ENCODE results near the gene IL6R.
"Not testable (repeated sequence)": the region's sequence is repeated elsewhere in the genome, so short reads cannot be mapped to it uniquely, and the experiment has no call there.

IL6R gene

DNA sequence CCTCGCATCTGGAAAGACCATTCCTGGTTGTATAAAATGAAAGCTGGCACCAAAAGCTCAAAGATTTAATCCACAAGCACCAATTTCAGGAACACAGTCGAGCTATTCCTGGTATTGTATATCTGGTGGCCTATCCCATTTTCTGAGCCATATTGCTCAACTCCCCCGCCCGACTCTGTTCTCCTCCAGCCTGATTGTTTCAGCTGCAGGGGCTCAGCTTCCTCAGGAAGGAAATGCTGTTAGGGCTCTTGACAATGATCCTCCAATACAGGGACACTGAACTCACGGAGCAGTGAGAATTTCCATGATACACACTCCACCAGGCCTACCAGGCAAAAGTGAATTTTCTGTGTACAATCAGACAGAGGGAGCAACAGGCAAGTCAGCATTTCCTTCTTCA lies 80.0 kb downstream of the IL6R start:
- no peak for DNase-seq

DNA sequence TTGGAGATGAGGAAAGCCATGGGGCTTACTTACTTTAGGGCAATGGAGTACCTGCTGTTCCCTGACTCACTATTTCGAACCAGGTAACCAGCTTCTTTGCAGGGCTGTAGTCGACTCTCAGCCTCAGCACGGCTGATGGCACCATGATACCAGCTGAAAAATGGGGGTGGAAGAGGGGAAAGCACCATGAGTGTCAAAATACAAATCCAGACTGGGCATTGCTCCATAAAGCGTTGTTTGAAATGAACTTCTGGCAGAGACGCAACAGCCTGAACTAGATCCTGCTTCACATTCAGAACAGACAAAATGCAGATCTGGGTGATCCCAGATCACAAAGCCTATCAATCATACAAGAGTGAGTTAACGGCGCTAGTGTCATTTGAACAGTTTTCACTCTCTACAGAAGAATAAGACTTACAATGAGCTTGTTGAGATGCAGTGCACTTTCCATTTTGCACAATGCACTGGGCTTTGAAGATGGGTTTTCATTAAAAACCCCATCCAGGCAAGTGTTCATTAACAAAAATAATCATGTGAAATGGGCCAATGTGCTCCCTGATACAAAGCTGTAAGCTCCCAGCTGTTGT lies 80.9 kb downstream of the IL6R start:
- DNase-seq = no peak

DNA sequence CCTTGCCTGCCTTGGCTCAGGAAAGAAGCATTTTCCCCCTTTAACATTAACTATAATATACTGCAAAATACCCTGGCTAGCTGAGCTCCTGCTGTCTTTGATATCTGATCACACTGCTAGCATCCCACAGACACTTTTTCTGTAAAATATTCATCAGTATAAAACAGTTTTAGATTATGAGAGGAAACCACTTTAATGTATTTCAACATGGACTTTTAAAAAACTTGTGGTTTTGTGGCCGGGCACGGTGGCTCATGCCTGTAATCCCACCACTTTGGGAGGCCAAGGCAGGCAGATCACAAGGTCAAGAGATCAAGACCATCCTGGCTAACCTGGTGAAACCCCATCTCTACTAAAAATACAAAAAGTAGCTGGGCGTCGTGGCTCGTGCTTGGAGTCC lies 81.6 kb downstream of the IL6R start:
- not testable (repeated sequence) for DNase-seq

DNA sequence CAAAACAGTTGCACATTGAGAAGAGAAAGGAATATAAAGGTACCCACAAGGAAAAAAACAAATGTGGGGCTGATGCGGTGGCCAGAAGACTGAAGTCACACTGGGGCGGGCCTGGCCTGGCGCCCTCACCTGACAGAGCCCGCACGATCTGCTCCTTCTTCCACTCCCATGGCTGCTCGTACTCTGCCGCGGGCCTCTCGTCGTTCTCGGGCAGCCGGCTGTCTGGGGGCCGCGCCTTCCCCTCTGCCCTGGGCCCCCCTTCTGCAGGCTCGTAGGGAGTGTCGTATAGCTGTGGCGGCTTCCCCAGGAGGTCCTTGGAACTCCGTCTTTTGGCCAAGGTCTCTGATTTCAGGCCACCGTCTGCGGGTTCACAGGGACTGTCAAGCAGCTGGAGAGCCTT lies 83.8 kb downstream of the IL6R start:
- DNase-seq = no peak

DNA sequence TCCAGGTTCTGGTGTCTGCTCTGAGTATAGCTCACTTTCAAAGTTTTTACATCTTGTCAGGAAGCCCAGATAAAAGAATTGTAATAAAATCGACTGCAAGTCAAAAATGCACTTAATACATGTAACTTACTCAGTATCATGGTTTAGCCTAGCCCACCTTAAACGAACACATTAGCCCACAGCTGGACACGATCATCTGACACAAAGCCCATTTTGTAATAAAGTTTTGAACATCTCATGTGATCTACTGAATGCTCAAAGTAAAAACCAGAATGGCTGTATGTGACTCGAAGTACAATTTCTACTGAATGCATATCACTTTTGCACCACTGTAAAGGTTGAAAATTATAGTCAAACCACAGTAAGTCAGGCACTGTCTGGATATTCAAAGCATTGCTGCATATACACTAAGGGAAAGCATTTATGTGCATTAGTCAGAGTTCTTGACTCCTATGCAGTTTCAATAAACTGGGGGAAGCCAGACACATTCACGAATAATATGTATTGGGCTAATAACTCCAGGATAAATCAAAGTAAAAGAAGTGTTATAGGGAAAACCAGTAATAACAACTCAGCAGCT lies 84.6 kb downstream of the IL6R start:
- no peak for DNase-seq

DNA sequence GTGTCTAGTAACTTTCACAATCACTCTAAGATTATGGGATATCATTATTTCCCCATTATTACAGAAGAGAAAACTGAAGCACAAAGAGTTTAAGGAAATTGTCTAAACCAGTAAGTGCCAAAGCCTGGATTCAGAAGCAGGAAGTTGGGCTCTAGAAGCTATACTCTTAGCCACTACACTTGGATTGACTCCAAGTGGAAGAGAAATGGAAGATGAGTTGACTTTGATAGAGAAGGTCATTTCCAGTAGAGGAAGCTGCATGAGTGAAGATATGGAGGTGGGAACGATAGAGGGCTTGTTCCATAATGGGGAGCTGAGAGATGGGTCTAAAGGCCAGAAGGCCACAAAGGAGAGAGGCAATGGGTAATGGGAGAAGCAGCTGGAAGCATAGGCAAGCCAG lies 85.2 kb downstream of the IL6R start:
- no peak for DNase-seq

DNA sequence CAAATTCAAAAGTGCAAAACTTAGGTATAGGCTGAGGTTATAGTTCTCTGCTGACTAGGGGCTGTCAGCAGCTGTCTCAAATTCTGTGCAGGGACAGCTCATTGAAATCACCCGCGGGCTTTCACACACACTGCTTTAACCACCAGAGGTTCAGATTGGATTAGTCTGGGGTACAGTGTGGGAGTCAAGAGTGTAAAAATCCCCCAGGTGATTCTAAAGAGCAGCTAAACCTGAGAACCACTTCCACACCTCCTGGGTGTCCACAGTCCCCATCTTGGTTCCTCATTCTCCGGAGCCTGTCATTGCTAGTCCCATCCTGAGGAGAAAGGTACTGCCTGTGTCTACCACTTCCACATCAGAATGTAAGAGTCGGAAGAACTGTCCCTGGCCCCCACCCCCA lies 87.0 kb downstream of the IL6R start:
- DNase-seq = no peak

DNA sequence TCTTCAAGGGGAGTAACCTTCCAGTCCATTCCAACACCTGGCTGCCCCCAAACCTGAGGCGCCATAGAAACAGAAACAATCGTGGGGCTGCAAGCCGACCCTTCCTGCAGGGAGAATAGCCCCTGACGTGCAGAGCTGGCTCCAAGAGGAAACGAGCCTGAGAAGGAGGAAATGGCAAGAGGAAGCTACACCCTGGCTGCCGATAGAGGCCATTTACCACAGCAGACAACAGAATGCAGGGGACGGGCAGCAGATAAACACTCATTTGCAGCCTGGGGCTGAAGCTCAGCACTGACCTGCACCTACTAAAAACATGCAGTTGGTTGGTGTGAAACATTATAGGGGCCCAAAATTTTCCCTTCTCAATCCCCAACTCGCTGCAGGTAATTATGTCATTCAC lies 88.1 kb downstream of the IL6R start:
- no peak for DNase-seq

DNA sequence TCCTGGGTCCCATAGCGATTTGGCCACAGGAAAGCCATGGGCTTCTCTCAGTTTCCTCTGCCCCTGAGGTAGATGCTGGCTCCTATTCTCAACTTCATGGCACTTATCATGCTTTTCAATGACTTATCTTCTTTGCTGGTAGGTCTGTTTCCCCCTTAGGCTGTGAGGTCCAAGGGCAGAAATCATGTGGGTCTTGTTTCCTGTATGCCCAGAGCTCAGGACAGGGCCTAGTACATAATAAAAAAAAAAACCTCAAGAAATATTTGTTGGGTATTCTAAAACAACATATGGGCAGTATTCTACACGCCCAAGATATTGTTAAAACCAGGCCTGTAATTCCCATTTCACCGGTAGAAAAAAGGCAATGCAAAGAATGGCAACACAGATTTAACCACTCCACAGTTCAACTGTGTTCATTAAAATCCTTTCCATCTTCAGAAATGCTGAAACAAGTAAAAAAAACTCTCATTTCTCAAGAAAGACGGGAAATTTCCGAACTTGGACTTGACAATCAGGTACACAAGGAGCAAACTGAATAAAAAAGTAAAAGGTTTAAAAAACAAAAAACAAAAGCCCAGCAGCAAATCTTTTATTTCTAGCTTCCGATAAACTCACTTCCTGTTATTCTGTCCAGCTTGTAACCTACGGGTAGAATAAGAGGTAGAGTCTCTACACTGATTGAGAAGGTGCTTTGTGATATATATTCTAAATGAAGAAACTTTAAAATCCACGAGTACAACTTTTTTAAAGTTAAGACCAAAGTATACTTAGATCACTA lies 90.5 kb downstream of the IL6R start:
- DNase-seq = no peak

DNA sequence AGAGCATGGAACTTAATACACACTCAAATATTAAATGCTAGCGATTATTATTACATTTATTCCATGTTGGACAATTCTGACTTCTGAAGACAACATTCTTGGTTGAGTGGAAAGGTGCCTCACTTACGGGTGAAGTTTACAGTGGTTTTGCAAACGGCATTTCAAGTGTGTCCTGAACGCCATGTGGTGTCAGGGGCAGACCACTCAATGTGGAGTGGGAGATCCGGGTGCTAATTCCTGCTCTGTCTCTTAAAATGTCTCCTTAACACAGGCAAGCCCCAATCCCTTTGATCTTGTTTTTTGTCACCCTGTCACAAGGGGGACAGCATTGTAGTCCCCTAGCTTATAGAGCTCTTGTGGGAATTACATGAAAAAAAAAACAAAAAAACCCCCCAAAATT lies 91.2 kb downstream of the IL6R start:
- no peak for DNase-seq

DNA sequence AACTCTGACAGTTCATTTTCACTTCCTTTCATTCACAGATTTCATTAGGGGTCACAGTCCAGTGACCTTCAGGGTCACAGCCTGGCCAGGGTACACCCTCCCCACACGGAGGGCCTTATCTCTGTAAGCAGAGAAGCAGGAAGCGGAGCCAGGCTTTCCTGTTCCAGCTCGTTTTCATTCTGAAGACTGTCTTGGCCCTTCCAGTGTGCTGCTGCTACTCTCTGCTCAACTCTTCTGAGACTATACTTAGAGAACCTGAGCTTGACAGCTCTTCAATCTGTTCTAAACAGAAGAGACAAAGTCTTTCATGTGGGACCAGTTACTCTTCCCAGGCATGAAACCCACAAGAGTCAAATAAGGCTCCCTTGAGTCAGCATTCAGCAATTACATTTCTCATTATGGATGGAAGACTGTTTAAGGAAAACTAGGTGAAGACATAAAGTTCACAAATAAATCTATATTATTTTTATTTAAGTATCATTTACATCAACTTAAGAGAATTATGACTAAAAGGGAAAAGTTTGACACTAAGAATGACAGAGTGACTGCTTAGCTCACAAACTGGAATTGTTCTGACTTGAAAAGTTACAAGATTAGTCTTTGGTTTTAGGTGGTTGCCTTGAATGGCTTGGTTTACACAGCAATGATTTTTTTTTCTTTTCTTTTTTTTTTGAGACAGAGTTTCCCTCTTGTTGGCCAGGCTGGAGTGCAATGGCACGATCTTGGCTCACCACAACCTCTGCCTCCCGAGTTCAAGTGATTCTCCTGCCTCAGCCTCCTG lies 92.1 kb downstream of the IL6R start:
- DNase-seq = no peak

DNA sequence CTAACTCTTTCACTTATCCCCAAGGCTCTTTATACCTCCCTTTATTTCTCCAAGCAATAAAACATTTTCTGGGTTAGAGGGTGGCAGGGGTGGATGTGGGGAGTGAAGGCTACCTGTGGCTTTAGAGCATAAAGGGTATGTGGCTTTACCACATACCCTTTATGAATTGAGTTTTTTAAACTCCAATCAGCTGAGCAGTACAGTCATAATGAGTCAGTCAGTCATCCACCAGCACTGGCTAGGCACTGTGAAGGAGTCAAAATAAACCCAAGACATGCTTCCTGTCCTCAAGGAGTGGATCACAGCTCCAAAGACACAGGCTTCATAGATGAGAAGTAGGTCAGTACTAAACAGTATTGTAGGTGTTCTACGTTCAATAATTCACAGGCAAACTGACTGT lies 94.3 kb downstream of the IL6R start:
- no peak for DNase-seq

DNA sequence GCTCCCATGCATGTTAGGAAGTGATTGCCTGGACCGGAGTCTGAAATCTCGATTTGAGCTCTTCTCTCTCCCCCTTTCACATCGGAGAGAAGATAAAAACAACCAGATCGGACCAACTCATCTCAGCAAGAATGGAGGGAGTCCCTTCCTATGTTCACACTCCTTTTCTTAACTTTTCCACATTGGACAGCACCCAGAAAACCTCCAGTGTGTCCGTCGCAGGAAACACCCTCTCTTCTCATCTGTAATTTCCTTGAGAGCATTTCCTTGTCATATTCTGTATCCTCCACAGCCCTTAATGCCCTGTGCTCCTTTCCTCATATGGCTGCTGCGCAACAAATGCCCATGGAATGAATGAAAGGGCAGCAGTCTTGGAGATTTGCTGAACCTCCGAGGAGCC lies 95.4 kb downstream of the IL6R start:
- DNase-seq = no peak

DNA sequence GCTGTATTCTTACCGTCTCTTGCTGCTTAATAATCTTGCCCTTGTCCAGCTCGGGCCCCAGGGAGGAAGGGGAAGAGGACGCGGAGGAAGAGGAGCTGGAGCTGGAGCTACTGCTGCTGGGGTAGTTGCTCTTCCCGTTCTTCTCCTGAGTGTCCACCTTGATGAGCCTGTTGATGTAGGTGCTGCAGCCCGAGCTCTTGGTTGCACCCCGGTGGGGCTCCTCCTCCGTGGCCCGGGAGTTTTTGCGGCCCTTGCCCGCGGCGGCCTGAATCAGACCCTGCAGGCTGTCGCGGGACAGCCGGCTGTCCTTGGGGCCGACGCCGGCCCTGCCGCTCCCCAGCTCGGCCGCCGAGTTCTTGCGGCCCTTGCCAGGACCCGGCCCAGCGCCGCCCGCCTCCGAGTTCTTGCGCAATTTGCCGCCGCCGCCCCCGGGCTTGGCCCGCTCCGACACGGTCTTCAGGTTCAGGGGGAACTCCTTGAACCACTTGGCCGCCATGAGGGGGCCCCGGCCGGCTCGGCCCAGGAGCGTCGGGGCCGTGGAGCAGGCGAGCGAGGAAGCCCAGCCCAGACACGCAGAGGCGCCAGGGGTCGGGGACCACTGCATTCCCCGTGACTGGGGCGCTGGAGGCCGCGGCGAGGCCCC lies 96.4 kb downstream of the IL6R start:
- no peak for DNase-seq

DNA sequence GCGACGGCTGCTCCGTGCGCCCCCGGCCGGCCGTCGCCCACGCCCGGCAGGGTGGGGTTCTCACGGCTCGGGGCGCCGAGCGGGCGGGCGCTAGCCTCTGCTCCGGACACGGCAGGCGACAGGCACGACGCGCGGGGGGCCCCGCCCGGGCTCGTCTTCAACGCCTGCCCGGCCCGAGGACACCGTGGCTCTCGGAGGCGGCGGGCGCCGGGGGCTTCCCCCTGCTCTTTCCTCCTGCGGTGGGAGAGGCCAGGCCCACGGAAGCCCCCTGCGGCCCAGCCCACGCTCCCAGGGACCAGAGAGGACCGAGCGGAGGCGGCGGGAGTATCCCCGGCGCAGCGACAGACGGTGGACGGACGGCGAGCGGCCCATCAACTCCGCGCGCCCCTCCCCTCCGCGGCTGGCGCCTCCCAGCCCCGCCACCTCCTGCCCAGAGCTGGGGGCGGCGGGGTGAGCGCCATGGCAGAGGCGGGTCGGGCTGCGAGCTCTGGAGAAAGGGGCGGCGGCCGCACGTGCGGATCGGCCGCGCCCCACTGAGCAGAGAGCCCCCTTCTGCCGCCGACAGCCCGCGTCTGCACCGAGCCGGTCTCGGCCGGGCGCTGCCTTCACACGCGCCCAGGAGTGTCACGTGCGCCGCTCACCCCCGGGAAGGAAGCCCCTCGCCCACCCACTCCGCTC lies 97.1 kb downstream of the IL6R start, which contains the start of the genes SHE and TDRD10:
SHE (minus strand) TSS at position 347 of the 678 bp plus-strand sequence. CDS start 386 bp downstream, outside the sequence.
TDRD10 (plus strand) TSS at position 154 of the 678 bp plus-strand sequence. CDS start 4,685 bp downstream, outside the sequence.
- DNase-seq = no peak

DNA sequence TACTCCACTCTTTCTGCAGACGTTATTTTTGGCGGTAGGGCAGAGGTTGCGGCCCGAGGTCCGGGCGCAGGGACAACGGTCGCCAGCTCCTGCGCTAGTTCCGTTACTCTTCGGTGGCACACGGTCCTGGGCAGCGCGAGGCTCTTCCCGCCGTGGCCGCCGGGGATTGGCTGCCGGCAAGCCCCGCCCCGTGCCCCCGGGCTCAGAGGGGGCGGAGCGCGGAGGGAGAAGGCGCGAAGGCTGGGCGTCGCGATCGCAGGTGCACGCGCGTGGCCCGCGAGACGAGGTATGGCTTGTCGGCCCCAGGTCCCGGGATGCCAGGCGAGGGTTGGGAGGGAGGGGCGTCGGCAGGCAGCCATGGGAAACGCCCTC lies 97.6 kb downstream of the IL6R start:
- DNase-seq = no peak

DNA sequence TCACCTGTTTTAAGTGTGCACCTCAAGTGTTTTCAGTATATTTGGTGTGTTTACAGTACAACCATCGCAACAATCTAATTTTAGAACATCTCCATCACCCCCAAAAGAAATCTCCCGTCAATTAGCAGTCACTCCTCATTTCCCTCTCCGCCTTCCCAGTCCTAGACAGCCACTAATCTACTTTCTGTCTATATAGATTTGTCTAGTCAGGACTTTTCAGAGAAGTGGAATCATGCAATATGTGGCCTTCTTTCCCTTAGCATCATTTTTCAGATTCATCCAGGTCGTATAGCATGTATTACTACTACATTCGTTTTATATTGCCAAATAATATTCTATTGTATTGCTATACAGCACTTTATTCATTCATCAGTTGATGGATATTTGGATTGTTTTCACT lies 98.8 kb downstream of the IL6R start:
- no peak for DNase-seq

DNA sequence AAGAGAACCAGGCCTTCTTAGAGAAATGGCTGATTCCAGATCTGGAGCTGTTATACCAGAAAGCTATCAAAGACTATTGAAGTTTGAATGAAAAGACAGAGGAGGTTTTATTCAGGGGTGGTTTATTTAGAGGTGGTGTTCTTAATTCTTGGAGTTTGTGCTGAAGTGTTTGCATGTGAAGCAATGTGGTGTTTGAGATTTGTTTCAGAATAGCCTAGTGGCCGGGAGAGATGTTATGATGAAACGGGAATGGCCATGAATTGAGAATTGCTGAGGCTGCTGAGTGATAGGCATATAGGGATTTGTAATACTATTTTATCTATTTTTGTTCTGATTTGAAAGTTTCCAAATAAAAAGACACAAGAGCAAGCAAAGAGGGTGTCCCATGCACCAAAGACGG lies 107.6 kb downstream of the IL6R start:
- no peak for DNase-seq

DNA sequence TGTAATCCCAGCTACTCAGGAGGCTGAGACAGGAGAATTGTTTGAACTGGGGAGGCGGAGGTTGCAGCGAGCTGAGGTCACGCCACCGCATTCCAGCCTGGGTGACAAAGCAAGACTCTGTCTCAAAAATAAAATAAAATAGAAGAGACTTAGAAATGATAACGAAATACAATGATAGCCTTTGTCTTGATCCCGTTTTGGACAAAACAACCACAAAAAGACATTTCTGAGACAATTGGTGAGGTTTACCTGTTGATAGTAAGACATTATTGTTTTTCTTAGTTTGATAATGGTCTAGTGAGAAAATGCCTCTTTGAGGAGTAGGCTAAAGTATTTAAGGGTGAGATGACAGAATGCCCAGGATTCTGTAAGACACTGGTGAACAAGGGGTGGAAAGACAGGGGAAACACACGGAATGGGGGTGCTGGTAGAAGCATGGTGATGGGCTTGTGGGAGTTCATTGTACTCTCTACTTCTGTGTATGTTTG lies 109.0 kb downstream of the IL6R start:
- DNase-seq = no peak

DNA sequence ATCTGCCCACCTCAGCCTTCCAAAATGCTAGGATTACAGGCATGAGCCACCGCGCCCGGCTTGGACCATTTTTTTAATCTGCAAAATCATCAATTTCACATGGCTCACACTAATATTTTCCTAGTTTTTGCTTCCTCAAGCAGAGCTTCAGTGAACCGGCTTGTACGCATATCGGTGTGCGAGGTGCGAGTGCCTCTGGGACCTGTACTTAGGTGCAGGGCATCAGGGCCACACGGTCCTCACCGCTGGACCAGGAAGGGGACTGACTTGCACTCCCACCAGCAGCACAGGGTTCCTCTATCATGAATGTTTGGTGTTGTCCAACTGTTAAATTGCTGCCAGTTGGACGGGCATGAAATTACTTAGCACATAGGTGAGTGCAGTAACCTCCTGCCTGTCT lies 112.5 kb downstream of the IL6R start:
- no peak for DNase-seq
